GM18499 (cell line): ENCODE measurements around the gene ZGLP1.
"Not testable (repeated sequence)": the region's sequence is repeated elsewhere in the genome, so short reads cannot be mapped to it uniquely, and the experiment has no call there.

Experiments
- ATAC-seq: cut with Tn5 transposase; IDR thresholded peaks from one replicate; pipeline ENCODE4 v1.9.1; 2021; ENCODE audit warnings: moderate number of reproducible peaks; ENCODE audit not compliant: insufficient read depth, unreplicated experiment

The ZGLP1 gene

DNA sequence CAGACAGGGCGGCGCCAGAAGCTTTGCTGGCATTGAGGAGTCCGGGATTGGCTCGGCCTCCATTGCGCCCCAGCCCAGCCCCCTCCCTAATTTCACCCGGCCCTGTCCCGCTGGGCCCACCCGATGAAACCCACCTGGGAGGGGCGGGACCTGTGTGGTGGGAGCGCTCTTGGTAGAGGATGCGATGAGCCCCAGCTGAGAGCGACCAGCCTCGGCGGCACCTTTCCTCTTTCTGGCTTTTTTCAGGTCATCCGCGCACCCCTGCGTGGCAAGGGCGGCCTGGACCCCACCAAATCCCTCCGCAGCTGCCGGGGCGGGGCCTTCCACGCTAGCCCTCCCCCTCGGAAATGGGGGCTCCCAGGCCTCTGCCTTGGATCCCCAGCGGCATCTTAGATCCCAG is at the start of gene ZGLP1:
ZGLP1 (minus strand) TSS at position 393 of the 400 bp plus-strand sequence.
- no peak for ATAC-seq

DNA sequence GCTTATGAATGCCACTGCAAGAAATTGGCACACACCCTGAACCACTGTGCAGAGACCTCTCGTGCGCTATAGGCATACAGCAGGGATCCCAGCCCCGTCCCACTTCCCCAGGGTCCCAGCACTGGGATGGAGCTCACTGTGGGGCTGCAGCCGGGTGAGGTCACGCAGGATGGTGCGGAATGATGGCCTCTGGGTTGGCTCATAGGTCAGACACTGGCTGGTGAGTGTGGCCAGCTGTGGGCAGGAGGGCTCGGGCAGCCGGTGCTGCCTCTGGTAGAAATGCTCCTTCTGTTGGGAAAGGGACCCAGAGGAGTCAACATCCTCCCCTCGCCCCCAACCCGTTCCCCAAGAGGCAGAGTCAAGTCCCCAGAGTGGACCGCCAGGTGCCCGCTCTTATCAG is 46.8 kb upstream of the ZGLP1 start:
- ATAC-seq: no peak

DNA sequence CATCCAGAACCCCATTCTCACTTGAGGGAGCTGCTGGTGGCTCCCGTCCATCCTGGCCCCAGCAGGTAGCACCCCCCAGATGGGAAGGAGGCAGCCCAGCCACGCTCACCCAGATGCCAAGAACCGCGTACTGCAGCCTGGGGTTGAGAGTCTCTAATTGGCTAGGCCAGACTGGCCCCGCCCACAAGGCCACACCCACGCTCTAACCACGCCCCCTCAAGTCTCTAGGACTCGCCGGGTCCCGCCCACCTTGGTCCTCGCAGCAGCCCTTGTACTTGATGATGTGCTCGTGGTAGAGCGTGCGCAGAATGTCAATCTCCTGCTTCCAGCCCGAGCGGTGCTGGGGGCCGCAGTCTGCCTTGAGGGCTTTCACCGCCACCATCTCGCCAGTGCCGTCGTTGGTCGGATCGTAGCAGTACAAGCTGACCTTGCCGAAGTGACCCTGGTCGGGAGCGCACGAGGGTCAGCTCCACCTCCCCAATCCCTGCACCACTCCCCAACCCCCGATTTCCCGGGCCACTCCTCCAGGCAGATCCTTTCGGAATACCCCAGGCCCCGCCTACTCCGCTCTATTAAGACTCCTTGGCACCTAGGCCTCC is 44.3 kb upstream of the ZGLP1 start:
- ATAC-seq: no peak

DNA sequence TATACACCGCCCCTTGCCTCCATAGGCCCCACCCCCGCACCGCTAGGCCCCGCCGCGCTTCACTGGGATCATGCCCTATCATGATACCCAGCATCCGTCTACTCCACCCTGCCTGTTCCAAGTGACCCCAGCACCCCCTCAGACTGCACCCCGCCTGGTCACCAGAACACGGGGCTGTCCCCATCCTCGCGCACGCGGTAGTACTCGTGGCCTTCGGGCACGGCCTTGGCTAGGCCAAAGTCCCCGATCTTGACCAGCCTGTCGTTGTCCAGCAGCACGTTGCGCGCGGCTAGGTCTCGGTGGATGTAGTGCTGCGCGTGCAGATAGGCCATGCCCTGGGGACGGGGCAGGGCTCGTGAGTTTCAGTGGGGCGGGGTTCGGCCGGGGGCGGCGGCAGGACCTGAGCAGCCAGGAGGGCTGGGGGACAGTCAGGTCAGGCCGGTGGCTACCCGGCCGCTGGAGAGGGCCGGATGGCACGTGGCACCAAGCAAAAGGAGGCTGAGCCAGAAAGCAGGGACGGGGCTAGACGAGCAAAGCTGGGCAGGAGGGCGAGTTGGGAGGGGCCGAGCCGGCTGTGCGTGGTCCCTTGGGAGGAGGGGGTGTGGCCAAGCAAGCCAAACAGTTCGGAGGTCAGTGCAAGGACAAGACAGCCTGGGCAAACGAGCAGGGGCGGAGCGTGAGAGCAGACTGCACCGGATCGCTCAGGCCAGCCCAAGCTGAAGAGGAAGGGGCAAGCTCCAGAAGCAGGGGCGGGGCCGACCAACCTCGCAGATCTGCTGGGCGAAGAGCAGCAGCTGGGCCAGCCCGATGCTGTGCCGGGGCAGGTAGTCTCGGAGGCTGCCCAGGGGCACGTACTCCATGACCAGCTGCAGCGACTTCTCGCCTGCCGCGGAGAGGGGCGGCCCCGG is 43.4 kb upstream of the ZGLP1 start:
- ATAC-seq: no peak

DNA sequence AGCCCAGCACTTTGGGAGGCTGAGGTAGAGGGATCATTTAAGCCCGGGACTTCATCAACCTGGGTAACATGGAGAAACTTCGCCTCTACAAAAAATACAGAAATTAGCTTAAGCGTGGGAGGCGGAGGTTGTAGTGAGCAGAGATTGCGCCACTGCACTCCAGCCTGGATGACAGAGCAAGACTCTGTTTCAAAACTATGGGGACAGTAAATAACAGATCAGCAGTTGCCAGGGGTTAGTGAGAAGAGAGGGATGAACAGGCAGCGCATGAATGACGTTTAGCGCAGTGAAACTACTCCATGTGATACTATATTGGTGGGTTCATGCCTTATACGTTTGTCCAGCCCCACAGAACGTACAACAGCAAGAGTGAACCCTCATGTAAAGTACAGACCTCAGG is 36.9 kb upstream of the ZGLP1 start:
- no peak for ATAC-seq

DNA sequence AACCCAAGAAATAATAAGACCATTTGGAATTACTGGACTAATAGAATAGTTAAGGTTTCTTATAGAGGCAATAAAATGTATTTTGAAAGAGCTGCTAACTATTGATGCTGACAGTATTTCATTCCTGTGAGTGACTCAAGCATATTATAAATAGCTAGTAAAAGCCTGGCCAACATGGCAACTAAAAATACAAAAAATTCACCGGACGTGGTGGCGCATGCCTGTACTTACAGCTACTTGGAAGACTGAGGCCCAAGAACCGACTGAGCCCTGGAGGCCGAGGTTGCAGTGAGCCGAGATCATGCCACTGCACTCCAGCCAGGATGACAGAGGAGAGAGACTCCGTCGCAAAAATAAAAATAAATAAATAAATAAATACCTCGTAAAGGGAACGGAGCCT is 35.2 kb upstream of the ZGLP1 start:
- no peak for ATAC-seq

DNA sequence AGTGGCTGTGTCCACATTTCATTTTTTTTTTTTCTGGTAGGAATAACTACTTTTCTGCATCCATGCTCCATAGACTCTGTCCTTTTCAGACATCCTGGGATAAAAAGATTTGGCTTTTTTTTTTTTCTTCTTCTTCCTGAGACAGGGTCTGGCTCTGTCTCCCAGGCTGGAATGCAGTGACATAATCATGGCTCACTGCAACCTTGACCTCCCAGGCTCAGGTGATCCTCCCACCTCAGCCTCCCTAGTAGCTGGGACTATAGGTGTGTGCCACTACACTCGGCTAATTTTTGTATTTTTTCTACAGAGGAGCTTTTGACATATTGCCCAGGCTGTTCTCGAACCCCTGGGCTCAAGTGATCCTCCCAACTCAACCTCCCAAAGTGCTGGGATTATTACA is 33.9 kb upstream of the ZGLP1 start:
- ATAC-seq: no peak

DNA sequence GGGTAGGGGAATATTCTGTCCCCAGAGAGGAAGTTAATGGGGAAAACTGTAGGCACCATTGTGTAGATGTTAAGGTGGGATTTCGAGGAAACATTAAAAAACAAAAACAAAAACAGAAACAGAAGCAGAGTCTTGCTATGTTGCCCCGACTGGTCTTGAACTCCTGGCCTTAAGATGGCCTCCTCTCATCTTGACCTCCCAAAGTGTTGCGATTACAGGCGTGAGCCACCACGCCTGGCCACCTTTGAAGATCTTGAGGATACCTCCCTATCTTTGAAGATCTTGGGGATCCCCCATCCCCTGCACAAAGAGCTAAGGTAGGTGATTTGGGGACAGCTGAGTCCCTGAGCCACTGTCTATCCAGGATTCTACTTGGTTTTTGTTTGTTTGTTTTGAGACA is 30.4 kb upstream of the ZGLP1 start:
- no peak for ATAC-seq

DNA sequence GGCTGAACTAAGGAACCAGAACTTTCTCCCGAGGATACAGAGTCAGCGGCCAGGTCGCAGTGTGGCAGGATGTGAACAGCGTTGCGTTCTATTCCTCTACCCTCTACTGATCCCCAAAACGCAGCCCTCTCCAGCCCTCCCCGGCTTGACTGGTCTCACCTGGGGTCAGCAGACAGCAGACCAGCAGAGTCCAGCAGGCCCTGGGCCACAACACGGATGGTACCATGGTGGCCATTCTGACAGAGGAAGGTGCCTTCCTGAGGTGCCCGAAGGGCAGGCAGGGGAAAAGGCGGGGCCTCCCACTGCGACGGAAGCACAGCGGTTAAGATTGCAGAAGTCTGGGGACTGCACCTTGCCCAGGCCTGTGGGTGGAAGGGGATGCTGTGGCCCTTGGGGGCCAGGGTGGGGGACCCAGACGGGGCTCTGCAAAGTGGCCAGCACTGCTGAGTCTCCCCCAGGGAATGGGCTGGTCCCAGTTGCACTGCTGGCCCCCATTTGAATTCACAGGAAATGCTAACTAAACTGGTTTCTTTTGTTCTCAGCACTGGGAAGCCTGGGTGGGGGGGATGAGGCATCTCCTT is 29.9 kb upstream of the ZGLP1 start, which contains the start of gene ICAM3:
ICAM3 (minus strand) TSS at position 245 of the 581 bp plus-strand sequence; CDS start at position 235, 10 bp downstream.
- no peak for ATAC-seq

DNA sequence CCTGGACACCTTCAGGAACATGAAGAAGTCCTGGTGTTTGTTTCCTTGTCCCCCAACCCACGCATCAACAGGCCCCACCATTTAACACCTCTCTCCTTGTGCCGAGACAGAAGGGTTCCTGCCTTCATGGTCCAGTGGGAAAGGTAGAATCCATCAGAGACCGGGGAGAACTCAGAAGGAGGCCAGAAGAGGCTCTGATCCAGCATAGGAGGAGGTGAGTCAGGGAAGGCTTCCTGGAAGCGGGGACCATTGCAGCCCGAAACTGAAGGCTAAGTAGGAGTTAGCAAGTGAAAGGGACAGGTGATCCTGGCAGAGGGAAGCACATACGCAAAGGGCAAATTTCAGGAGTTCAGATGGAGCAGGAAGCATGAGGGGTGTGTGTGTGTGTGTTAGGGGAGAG is 29.3 kb upstream of the ZGLP1 start:
- no peak for ATAC-seq

DNA sequence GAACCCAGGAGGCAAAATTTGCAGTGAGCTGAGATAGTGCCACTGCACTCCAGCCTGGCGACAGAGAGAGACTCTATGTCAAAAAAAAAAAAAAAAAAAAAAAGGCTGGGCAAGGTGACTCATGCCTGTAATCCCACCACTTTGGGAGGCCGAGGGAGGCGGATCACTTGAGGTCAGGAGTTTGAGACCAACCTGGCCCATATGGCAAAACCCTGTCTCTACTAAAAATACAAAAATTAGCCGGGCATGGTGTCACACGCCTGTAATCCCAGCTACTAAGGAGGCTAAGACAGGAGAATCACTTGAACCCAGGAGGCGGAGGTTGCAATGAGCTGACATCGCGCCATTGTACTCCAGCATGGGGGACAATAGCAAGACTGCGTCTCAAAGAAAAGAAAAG is 27.1 kb upstream of the ZGLP1 start:
- not testable (repeated sequence) for ATAC-seq

DNA sequence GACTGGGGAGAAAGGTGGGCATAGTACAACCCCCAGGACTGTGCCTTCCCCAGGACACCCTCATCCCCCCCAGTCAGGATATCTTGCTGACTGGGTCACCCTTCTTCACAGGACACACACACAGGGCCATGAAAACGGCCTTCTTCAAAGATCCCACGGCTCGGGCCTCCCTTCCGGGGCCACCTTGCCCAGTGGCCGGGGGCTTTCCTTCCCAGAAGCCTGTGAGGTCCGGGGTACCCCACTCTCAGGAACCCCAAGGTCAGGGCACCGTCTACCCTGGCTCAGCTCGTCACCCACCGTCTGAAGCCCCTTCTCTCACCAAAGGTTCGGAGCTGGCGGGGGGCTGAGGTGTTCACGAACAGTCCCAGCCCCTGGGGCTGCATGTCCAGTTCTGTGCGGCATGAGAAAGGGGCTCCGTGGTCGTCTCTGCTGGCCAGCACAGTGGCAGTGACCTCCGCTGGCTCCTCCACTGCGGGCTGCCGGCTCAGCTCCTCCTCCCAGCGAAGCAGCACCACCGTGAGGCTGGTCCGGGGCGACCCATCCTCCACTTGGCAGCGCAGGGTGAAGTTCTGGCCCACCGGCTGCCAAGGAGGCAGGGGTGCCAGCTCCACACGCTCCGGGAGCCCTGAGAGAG is 25.9 kb upstream of the ZGLP1 start:
- no peak for ATAC-seq

DNA sequence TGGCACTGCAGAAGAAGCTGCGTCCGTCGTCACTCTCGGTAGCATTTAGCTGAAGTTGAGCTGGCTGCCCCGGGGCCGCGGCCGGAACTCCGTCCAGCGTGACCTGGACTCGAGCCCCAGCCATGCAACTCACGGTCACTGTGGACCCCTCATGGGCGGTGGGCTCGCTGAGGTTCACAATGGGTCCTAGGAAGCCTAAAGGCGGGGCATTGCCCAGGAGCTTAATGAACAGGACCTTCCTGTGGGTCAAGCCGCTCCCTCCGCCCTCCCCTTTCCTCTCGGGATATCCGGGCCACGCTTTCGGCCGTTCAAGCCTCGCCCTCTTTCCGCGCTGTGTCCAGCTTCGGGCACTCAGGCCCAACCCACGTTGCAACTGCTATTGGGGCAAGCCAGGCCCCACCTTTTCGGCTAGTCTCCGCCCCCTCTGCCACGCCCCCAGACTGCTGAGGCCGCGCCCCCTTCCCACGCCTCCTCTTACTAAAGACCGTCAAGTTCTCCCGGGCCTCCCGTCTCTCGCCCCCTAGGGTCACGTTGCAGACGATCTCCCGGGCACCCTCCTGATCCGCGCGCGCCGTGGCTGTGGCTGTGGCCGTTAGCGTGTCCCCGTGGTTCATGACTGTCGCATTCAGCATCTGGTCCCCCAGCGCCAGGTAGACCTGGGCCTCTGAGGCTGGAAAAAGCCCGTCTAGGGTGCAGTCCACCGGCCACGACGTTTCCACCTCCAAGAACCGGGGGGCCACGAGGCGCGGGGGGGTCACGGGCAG is 25.2 kb upstream of the ZGLP1 start:
- no peak for ATAC-seq

DNA sequence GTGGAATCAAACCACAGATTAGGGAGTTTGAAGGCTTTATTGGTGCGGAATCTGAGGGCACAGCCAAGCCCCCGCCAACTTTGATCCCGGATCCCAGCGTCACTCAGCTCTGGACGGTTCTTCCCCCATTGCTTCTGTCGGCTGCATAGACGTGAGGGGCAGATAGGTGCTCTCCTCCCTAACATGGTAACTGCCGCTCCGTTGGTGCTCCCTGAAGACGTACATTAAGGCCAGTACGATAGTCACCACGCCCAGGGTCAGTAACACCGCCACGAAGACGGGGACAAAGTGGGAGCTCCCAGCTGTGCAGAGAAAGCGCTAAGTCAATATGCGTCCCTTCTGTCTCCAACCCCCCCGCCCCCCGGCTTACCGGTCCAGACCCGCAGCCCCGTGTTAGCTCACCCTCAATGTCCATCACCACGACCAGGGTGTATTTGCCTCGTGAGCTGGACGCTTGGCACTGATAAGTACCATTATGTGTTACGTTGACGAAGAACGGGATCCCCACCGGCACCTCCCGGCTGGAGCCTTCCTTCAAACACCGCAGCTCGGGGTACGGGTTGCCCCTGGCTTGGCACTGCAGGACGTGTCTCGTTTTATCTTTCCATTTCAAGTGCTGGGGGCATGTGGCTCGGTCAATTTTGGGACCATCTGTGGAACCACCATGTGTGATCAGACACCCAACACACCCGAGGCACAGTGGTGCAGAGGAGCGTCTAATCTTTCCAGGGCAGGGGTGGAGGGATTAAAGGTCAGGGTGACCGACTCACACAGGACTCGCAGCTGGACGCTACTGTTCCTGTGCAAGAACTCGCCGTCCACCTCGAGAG is 24.4 kb upstream of the ZGLP1 start:
- no peak for ATAC-seq

DNA sequence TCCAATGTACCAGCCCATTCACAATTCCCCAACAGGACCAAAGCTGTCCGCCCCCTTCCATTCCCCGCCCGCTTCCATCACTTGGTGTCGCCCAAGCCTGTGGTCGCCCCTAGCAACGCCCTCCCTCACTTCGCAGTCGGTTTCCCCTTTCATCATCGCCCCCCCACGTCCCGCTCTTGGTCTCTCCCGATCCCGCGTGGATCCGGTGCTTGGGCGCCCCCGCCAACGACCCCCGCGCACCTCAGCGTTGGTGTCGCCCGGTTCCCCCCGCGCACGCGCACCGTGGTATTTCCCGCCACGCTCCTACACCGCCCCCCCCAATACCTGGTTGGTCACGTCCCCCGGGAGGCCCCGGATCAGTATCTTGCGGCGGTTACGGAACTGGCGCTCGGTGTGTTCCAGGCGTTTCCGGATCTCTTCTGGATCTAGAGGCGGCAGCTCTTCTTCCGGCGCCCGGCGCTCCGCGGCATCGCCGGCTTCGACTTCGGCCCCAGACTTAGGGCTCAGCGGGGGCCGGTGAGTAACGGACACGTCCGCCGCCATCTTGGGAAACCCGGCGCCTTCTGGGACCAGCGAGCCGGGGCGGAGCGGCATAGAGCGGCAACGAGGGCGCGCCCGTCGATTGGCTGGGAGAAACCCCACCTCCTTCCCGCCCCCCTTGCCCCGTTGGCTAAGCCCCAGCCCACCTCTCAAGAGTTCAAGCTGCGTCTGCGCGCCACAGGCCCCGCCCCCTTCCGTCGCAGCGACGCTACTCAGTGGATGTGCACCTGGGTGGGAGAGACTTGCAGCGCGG is 23.5 kb upstream of the ZGLP1 start, which contains the start of gene RAVER1:
RAVER1 (minus strand) TSS at position 565 of the 793 bp plus-strand sequence; CDS start at position 543, 22 bp downstream.
- peak; percentile 64 for ATAC-seq

DNA sequence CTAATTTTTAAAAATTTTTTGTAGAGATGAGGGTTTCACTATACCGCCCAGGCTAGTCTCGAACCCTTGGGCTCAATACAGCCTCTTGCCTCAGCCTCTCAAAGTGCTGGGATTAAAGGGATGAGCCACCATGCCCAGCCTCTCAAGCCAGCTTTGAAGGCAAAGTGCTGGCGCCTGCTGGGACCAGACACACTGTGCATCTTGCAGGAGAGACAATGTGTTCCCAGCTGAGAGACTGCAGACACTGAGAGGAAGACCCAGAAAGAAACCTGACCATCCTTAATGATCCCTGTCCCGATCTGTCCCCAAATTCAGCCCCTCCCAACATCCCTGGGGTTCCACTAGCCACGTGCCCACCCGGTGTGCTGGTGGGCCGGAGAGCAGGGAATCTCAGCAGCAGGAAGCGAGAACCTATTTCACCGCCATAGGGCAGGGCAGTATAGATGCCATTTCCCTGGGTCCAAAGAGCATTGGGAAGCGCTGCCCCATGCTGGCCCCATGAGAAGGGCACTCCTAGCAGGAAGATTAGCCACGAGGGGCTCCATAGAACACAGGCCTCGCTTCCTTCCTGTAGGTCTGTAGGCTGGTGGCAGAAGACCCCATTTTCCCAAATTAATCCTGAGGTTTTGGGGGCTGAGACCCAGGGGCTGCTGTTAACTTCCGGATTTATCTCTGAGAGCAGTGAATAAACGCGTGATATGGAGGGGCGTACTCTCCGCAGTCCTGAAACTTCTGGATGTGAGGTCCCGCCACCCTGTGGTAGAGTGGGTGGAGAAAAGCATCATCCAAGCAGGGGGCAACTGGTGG is 22.7 kb upstream of the ZGLP1 start:
- no peak for ATAC-seq

DNA sequence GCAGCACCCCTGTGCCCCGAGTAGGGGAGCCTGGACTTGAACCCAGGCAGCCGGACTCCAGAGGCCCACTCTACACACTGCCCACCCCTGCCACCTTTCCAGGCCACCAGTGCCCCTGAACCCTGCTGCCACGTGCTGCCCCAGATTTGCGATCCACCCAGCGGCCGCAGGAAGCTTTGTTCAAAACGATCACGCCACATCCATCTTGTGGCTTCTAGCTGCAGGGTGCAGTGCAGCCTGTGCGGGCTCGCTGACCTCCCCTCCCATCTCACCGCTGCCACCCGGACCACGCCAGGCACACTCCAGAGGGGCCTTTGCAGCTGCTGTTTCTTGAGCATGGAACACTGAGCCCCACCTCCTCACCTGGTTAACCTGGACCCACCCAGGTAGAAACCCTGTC is 19.9 kb upstream of the ZGLP1 start:
- ATAC-seq: no peak
